Keratinocyte (primary cell): ENCODE measurements around the gene AMMECR1. TPM values are rescaled to one million over a fixed set of nuclear protein-coding genes. Genes with fewer than 3 reads are reported as not detected.

ENCODE experiments used
- DNase-seq: peaks from one replicate; pipeline ENCODE4 v3.0.0-alpha.2; 2011; ENCODE audit warnings: low read depth, missing footprints, low spot score
- FAIRE-seq: peaks from 2 replicates; lab custom pipeline; 2011; peaks lifted over from hg19 to GRCh38; lab: Jason Lieb, UNC
- H2AFZ ChIP-seq: 2 replicates; pipeline ENCODE4 v1.6.0; 2012; ENCODE audit warnings: low read length, control low read depth, inconsistent platforms; ENCODE audit not compliant: control insufficient read depth
- H3K27ac ChIP-seq: 2 replicates; pipeline ENCODE4 v1.5.1; 2011; ENCODE audit warnings: low read length; ENCODE audit not compliant: control insufficient read depth, insufficient read depth
- H3K27me3 ChIP-seq: 3 replicates; pipeline ENCODE4 v1.6.0; 2011; ENCODE audit warnings: low read length; ENCODE audit not compliant: control insufficient read depth, insufficient read depth; ENCODE audit errors: extremely low read depth
- H3K36me3 ChIP-seq, 2 experiments: 2 replicates in 1 of 2; 3 replicates in 1 of 2; pipeline ENCODE4 v1.5.1; 2011; ENCODE audit warnings: low read length in 2 of 2, mild to moderate bottlenecking in 1 of 2; ENCODE audit not compliant: control insufficient read depth in 2 of 2, insufficient read depth in 2 of 2; ENCODE audit errors: extremely low read depth in 1 of 2
- H3K4me1 ChIP-seq: 3 replicates; pipeline ENCODE4 v1.5.1; 2011; ENCODE audit warnings: low read length; ENCODE audit not compliant: control insufficient read depth, insufficient read depth; ENCODE audit errors: extremely low read depth
- H3K4me2 ChIP-seq: 3 replicates; pipeline ENCODE4 v1.6.0; 2011; ENCODE audit warnings: low read depth, low read length; ENCODE audit not compliant: control insufficient read depth, insufficient read depth; ENCODE audit errors: extremely low read depth
- H3K4me3 ChIP-seq, 3 experiments: fragments of 200-600 bp in 1 of 3; sonication (generic) in 1 of 3; 2 replicates in 2 of 3; 3 replicates in 1 of 3; pipeline ENCODE4 v1.5.1; 2011 to 2016; ENCODE audit warnings: low read length in 3 of 3, mild to moderate bottlenecking in 3 of 3, control low read depth in 2 of 3, inconsistent platforms in 1 of 3, low read depth in 1 of 3, mixed read lengths in 1 of 3, mixed run types in 1 of 3, moderate library complexity in 1 of 3; ENCODE audit not compliant: control insufficient read depth in 2 of 3, insufficient read depth in 2 of 3; ENCODE audit errors: extremely low read depth in 1 of 3
- H3K79me2 ChIP-seq: 2 replicates; pipeline ENCODE4 v1.6.0; 2012; ENCODE audit warnings: low read length; ENCODE audit not compliant: control insufficient read depth, insufficient read depth
- H3K9ac ChIP-seq: 3 replicates; pipeline ENCODE4 v1.6.0; 2011; ENCODE audit warnings: low read length; ENCODE audit not compliant: control insufficient read depth, insufficient read depth; ENCODE audit errors: extremely low read depth
- H3K9me1 ChIP-seq: 3 replicates; pipeline ENCODE4 v1.6.0; 2011; ENCODE audit warnings: low read length; ENCODE audit not compliant: control insufficient read depth, insufficient read depth; ENCODE audit errors: extremely low read depth
- H3K9me3 ChIP-seq: 2 replicates; pipeline ENCODE4 v1.5.1; 2012; ENCODE audit warnings: low read depth, low read length; ENCODE audit not compliant: control insufficient read depth
- H4K20me1 ChIP-seq: 3 replicates; pipeline ENCODE4 v1.6.0; 2011; ENCODE audit warnings: low read length; ENCODE audit not compliant: control insufficient read depth, insufficient read depth; ENCODE audit errors: extremely low read depth
- EZH2 ChIP-seq: IDR thresholded peaks from one replicate; pipeline ENCODE4 v1.6.1; 2012; ENCODE audit warnings: inconsistent platforms, mild to moderate bottlenecking, low read length, moderate library complexity
- dilution Hi-C: fragments of 300-500 bp; cut with MboI; formaldehyde crosslinking; loops from one replicate; pipeline ENCODE4 v1.7.0; 2020; ENCODE audit warnings: low sequenced_read_pairs; ENCODE audit not compliant: extremely low pct_ligation_motif_present
- polyA plus RNA-seq, 5 experiments: library from polyadenylated mRNA; depleted of rRNA in 3 of 5; stranded (reverse) in 3 of 5; stranded (forward) in 1 of 5; unstranded in 1 of 5; fragments of >200 nt; gene quantifications; 1 replicate in 1 of 5; 2 replicates in 3 of 5; 3 replicates in 1 of 5; pipeline versions ENCODE4 v1.2.1 to v1.2.3, GENCODE V29; 2011 to 2012; ENCODE audit warnings: missing spikeins in 2 of 5, low read depth in 1 of 5, low replicate concordance in 1 of 5
- TF ChIP-seq, protein P1 (sequence below), 3 experiments: IDR thresholded peaks in 1 of 3; conservative IDR thresholded peaks in 1 of 3; optimal IDR thresholded peaks in 1 of 3; 2 replicates in 2 of 3; 3 replicates in 1 of 3; pipeline versions ENCODE3 to v1.5.1; 2011; ENCODE audit warnings: low read length in 3 of 3, mild to moderate bottlenecking in 3 of 3, moderate library complexity in 2 of 3, control low read depth in 1 of 3, inconsistent platforms in 1 of 3; ENCODE audit not compliant: insufficient read depth in 2 of 3; ENCODE audit errors: extremely low read depth in 1 of 3

AMMECR1 gene
- polyA plus RNA-seq, 1 donor (not counting 4 experiments of a cell fraction or from before 2014, with no cell fraction given), result 15.5 TPM

DNA sequence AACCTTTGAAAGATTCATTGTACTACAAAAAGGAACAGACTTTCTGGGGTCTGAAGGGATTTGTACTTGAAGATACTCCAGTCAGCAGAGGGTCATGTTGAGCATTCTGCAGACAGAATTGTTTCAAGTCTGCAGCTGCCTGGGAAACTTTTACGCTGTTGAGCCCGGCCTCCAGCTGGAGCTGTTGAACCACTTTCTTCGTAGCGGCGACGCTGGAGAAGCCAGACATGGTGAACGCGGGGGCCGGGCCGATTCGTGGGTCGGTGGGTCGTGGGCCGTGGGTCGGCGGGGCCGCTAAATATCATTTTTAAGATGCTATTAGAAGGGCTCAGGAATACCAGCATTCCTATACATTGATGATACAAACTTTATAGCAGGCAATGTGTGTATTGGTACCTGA, 28.8 kb upstream of the AMMECR1 start:
- no peak overlapping the region for H2AFZ ChIP-seq
- H3K4me2 ChIP-seq, result no peak overlapping the region
- no peaks in the 10 kb centered on the region for H3K9me3 ChIP-seq
- no peak for DNase-seq
- H3K4me3 ChIP-seq, result no peak overlapping the region
- H3K36me3 ChIP-seq, result no peaks in the 10 kb centered on the region
- dilution Hi-C loops, result no loop called here
- peak; percentile 49 for FAIRE-seq
- H3K27ac ChIP-seq, result no peak overlapping the region
- H3K4me1 ChIP-seq, result no peaks in the 10 kb centered on the region
- H3K9ac ChIP-seq, result no peak overlapping the region
- no peaks in the 10 kb centered on the region for H4K20me1 ChIP-seq
- H3K9me1 ChIP-seq, result no peaks in the 10 kb centered on the region
- no peak for TF ChIP-seq EZH2
- TF ChIP-seq, protein P1, sequence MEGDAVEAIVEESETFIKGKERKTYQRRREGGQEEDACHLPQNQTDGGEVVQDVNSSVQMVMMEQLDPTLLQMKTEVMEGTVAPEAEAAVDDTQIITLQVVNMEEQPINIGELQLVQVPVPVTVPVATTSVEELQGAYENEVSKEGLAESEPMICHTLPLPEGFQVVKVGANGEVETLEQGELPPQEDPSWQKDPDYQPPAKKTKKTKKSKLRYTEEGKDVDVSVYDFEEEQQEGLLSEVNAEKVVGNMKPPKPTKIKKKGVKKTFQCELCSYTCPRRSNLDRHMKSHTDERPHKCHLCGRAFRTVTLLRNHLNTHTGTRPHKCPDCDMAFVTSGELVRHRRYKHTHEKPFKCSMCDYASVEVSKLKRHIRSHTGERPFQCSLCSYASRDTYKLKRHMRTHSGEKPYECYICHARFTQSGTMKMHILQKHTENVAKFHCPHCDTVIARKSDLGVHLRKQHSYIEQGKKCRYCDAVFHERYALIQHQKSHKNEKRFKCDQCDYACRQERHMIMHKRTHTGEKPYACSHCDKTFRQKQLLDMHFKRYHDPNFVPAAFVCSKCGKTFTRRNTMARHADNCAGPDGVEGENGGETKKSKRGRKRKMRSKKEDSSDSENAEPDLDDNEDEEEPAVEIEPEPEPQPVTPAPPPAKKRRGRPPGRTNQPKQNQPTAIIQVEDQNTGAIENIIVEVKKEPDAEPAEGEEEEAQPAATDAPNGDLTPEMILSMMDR (optimal IDR thresholded peaks at IDR 0.05 in 1 of 3, IDR thresholded peaks at IDR 0.05 in 1 of 3, conservative IDR thresholded peaks at IDR 0.05 in 1 of 3; ENCODE audit: extremely low read depth in 1 of 3, insufficient read depth in 2 of 3, low read length in 3 of 3), result peak in 1 of 3 experiments; percentile 25
- no peaks in the 10 kb centered on the region for H3K27me3 ChIP-seq
- no peaks in the 10 kb centered on the region for H3K79me2 ChIP-seq

DNA sequence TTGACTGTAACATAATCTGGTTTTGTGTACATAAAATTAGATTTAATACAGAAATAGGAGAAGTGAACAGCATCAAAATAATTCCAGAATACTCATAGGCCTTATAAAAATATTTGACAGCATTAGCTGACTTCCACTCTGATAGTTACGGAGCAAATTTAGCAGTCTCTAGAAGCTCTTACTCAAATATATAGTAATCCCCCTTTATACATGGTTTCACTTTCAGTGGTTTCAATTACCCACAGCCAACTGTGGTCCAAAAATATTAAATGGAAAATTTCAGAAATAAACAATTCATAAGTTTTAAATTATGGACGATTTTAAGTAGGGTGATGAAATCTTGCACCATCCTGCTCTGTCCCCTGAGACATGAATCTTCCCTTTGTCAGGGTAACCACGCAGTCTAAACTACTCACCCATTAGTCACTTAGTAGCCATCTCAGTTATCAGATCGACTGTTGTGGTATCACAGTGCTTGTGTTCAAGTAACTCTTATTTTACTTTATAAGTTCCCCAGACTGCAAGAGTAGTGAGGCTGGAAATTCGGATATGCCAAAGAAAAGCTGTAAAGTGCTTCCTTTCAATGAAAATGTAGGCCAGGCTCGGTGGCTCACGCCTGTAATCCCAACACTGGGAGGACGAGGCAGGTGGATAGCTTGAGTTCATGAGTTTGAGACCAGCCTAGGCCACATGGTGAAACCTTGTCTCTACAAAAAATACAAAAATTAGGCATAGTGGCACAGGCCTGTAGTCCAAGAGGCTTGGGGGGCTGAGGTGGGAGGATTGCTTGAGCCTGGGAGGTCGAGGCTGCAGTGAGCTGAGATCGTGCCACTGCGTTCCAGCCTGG, 23.5 kb upstream of the AMMECR1 start:
- H3K27ac ChIP-seq, result peak overlapping the region; percentile 70
- dilution Hi-C loops, result no loop called here
- H3K36me3 ChIP-seq, result no peaks in the 10 kb centered on the region
- H3K4me1 ChIP-seq, result peaks cover 7% of the 10 kb centered on the region
- H4K20me1 ChIP-seq, result no peaks in the 10 kb centered on the region
- no peak for FAIRE-seq
- H3K9ac ChIP-seq, result peak overlapping the region; percentile 22
- H3K4me2 ChIP-seq, result no peak overlapping the region
- no peak overlapping the region for H3K4me3 ChIP-seq
- no peak for DNase-seq
- TF ChIP-seq, protein P1 (optimal IDR thresholded peaks at IDR 0.05 in 1 of 3, IDR thresholded peaks at IDR 0.05 in 1 of 3, conservative IDR thresholded peaks at IDR 0.05 in 1 of 3; ENCODE audit: extremely low read depth in 1 of 3, insufficient read depth in 2 of 3, low read length in 3 of 3), result no peak
- TF ChIP-seq EZH2, result no peak
- no peaks in the 10 kb centered on the region for H3K9me3 ChIP-seq
- no peaks in the 10 kb centered on the region for H3K9me1 ChIP-seq
- H2AFZ ChIP-seq, result no peak overlapping the region
- no peaks in the 10 kb centered on the region for H3K27me3 ChIP-seq
- H3K79me2 ChIP-seq, result no peaks in the 10 kb centered on the region
